HG02884 (cell line): Measurements from ENCODE around the gene COL13A1.

Source experiments
- ATAC-seq: cut with Tn5 transposase; IDR thresholded peaks from one replicate; pipeline ENCODE4 v1.9.1; 2021; ENCODE audit warnings: mild to moderate bottlenecking, moderate library complexity; ENCODE audit not compliant: unreplicated experiment

The COL13A1 gene

GRCh38 chr10:69901628-69902505 lies 100.2 kb downstream of the COL13A1 start:
- ATAC-seq: no peak

GRCh38 chr10:69902835-69903535 lies 101.3 kb downstream of the COL13A1 start:
- no peak for ATAC-seq

GRCh38 chr10:69904533-69904932 lies 102.8 kb downstream of the COL13A1 start:
- ATAC-seq: no peak

GRCh38 chr10:69906425-69906824 lies 104.7 kb downstream of the COL13A1 start:
- ATAC-seq: no peak

- no peak for ATAC-seq
These were observed 105.8 kb downstream of the COL13A1 start for GRCh38 chr10:69907517-69907916.

DNA sequence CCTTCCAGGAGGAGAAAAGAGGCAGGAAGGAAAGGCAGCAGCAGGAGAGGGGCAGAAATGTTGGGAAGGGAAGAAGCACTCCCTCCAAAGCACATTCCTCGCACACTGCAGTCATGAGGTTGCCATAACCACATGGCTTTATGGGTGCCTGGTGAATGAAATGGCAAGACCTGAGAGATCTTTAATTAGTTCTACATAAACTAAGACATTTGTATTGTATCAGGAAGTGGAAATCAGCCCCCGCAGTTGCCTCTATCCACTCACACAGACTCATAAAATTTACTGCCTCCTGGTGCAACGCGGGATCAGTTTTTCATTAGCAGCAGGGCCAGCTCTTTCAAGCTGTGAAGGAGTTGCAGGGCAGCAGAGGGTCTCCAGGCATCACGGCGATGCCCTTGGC lies 106.4 kb downstream of the COL13A1 start:
- ATAC-seq: no peak

DNA sequence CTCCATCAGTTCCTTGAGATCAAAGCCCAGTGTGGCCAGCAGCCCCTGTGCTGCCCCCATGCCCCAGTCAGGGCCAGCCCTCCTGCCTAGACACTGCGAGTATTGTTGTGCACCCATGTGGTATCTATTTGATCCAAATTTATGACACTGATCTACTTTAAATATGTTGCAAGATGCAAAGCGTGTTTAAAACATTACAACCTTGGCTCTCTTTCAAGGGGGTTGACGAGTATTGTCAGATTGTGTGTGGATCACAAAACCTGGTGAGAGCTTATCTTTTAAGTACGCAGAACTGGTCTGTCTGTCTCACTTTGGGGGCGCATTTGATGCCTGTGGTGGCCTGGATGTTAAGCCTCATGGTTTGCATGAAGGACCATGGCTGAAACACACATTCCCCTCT lies 108.9 kb downstream of the COL13A1 start:
- ATAC-seq: no peak

DNA sequence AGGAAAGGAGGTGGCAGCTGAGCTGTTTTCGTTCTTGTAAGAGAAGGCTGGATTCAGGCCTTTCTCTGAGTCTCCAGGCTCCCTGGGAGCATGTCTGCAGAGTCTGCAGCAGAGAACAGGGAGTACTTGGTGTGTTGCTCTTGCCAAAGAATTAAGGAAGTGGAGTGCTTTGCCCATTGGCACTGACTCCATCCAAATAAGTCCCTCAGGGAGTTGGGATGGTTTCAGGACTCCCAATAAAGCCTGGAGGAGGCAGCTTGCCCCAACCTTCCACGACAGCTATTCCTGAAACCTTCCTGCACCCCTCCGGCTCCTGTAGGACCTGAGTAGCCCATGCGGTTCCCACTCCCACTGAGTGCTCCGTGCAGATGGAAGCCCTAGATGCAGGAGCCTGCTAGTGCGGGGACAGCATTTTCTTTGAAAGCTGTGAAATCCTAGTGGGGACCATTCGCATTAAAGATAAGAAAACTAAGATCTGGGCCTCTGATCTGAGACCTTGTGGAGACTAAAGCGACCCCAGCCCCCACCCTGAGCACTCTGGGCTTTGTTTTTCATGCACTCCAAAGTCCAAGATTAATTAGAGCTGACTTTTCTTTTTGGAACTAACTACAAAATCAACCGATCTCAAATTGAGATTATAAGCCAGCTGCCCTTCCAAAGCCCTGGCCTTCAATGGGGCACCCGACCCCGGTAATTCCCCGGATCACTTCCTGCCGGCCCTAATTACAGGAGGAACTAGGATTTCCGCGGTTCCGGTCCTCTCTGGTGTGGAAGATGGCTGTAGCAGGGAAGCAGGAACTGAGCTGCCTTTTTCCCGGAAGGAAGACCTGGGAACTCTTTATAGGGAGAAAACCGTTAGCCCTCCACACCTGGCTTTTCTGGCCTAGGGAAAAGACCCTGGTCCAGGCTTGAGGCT lies 110.2 kb downstream of the COL13A1 start:
- no peak for ATAC-seq

- no peak for ATAC-seq
These were observed 110.9 kb downstream of the COL13A1 start for GRCh38 chr10:69912589-69912988.

GRCh38 chr10:69913606-69914382 lies 112.1 kb downstream of the COL13A1 start:
- no peak for ATAC-seq

- ATAC-seq: no peak
These were observed 112.9 kb downstream of the COL13A1 start for GRCh38 chr10:69914398-69915214.

DNA sequence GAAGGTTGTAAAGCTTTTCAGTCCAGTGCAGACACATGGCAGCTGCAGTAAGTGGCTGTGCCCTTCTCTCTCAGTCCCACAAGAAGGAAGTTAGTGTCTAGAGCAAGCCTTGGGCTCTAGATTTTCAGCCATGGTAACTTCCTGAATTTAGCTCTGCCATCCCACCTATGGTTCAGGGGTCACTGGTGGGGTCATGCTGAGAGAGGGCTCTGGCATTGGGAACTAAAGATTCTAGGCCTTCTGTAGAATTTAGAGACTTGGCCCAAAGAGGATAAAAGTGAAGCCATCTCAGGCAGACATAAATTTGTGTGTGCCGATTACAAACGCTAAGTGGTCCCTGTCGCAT lies 113.5 kb downstream of the COL13A1 start:
- no peak for ATAC-seq

DNA sequence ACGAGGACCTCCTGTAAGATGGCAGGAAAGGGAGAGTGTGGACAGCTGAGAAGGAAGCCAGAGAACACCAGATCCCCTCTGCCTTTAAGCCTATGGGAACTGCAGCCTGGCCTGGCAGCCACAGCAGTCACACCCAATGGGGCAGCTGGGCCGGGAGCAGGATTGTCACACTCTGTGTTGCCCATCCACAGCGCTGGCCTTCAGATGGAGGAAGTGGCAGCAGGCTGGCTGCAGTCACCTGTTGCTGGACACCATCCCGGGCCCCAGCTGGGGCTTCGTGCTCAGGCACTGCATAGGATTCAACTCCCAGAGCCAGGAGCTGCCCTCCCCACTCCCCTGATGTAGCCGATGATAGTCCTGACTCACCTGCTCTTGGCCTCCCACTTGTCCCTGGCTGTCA lies 114.4 kb downstream of the COL13A1 start:
- no peak for ATAC-seq

GRCh38 chr10:69918036-69918435 lies 116.3 kb downstream of the COL13A1 start:
- no peak for ATAC-seq

GRCh38 chr10:69919250-69919649 lies 117.5 kb downstream of the COL13A1 start:
- ATAC-seq: no peak

GRCh38 chr10:69925111-69925510 lies 123.4 kb downstream of the COL13A1 start:
- no peak for ATAC-seq

DNA sequence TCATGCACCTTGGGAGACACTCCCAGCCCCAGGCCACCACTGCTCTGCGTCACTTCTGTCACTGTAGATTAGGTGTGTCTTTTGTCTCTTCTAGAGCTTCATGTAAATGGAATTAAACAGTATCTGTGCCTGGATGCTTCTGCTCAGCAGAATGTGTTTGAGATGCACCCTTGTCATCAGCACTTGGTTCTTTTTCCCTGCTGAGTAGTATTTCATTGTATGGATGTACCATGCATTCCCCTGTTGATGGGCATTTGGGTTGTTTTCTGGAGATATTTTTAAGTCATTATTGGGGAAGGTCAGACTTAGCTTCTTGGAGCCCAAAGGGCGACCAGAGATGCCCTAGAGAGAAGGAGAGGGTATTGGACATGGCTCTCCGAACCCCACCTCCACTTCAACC lies 126.6 kb downstream of the COL13A1 start:
- no peak for ATAC-seq

GRCh38 chr10:69929575-69929974 lies 127.9 kb downstream of the COL13A1 start:
- ATAC-seq: no peak

GRCh38 chr10:69934768-69935167 lies 133.1 kb downstream of the COL13A1 start:
- no peak for ATAC-seq

DNA sequence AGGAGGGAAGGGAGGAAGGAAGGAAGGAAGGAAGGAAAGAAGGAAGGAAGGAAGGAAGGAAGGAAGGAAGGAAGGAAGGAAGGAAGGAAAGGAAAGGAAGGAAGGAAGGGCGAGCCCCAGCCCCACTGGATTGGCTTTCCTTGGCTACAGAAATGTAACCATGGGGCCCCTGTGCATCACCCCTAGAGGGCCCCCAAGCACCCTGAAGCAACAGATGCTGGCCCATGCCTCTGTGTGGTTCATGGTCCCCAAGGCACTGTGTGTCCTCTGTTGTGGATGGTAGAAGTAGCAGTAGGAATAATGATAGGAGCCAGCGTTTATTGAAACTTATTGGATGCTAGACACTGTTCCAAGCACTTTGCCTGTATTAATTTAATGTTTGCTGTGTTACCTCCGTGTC lies 134.4 kb downstream of the COL13A1 start:
- ATAC-seq: no peak
